Upper lobe of right lung (tissue), 1 donor: ENCODE data around the gene NCAPH2. TPM values are rescaled to one million over a fixed set of nuclear protein-coding genes. Genes with fewer than 3 reads are reported as not detected.
"Not testable (repeated sequence)": the region's sequence is repeated elsewhere in the genome, so short reads cannot be mapped to it uniquely, and the experiment has no call there.

Source experiments
- ATAC-seq: fragments of 200-7000 bp; cut with Tn5 transposase; one replicate; pipeline ENCODE4 v1.9.1; 2020; ENCODE audit warnings: mild to moderate bottlenecking, moderate library complexity
- DNase-seq: peaks from one replicate; pipeline ENCODE4 v3.0.0-alpha.2; 2020
- H3K27ac ChIP-seq: fragments of 200-600 bp; one replicate; pipeline ENCODE4 v1.8.0; 2022
- H3K27me3 ChIP-seq: fragments of 200-600 bp; one replicate; pipeline ENCODE4 v1.8.0; 2022; ENCODE audit warnings: mild to moderate bottlenecking
- H3K36me3 ChIP-seq: fragments of 200-600 bp; one replicate; pipeline ENCODE4 v1.8.0; 2022
- H3K4me1 ChIP-seq: fragments of 200-600 bp; one replicate; pipeline ENCODE4 v1.8.0; 2022
- H3K4me3 ChIP-seq: fragments of 200-600 bp; one replicate; pipeline ENCODE4 v1.8.0; 2022; ENCODE audit warnings: mild to moderate bottlenecking
- H3K9me3 ChIP-seq: fragments of 200-600 bp; one replicate; pipeline ENCODE4 v1.8.0; 2022
- intact Hi-C: fragments of 100-400 bp; cut with DNase I; formaldehyde crosslinking; loops from one replicate; pipeline ENCODE4 v1.11.0; 2022
- total RNA-seq: library from RNA; stranded (reverse); fragmentation: NEBNext Ultra II Directional; extraction: Animal tissue kit (Norgen Biotek cat#: 25700); gene quantifications from one replicate; pipeline ENCODE4 v1.2.1, GENCODE V29; 2021
- TF ChIP-seq, protein P1 (sequence below): fragments of 200-600 bp; IDR thresholded peaks from one replicate; pipeline ENCODE4 v1.8.0; 2022; ENCODE audit warnings: antibody characterized with exemption
- donor health status: DM: no; HTN: yes; CAD: no; lungs with severe emphysema.

Gene NCAPH2
- total RNA-seq, 1 donor from 2014 or later, result 51.8 TPM

DNA sequence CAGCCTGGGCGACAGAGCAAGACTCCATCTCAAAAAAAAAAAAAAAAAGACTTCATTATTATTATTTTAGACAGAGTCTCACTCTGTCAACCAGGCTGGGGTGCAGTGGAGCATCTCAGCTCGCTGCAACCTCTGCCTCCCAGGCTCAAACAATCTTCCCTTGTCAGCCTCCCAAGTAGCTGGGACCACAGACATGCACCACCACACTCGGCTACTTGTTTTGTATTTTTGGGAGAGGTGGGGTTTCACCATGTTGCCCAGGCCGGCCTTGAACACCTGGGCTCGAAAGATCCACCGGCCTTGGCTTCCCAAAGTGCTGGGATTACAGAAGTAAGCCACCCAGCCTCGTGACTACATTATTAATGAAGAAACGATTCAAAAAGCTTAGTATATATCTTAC lies 27.1 kb downstream of the NCAPH2 start:
- H3K4me1 ChIP-seq, result peaks cover 50% of the 10 kb centered on the region
- ATAC-seq (no peak), DNase-seq (no peak)
- H3K27ac ChIP-seq, result no peak overlapping the region
- no peak overlapping the region for H3K4me3 ChIP-seq
- intact Hi-C loops, result no loop called here
- H3K36me3 ChIP-seq, result no peaks in the 10 kb centered on the region
- no peaks in the 10 kb centered on the region for H3K27me3 ChIP-seq
- H3K9me3 ChIP-seq, result no peaks in the 10 kb centered on the region
- TF ChIP-seq, protein P1, sequence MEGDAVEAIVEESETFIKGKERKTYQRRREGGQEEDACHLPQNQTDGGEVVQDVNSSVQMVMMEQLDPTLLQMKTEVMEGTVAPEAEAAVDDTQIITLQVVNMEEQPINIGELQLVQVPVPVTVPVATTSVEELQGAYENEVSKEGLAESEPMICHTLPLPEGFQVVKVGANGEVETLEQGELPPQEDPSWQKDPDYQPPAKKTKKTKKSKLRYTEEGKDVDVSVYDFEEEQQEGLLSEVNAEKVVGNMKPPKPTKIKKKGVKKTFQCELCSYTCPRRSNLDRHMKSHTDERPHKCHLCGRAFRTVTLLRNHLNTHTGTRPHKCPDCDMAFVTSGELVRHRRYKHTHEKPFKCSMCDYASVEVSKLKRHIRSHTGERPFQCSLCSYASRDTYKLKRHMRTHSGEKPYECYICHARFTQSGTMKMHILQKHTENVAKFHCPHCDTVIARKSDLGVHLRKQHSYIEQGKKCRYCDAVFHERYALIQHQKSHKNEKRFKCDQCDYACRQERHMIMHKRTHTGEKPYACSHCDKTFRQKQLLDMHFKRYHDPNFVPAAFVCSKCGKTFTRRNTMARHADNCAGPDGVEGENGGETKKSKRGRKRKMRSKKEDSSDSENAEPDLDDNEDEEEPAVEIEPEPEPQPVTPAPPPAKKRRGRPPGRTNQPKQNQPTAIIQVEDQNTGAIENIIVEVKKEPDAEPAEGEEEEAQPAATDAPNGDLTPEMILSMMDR, result no peak

DNA sequence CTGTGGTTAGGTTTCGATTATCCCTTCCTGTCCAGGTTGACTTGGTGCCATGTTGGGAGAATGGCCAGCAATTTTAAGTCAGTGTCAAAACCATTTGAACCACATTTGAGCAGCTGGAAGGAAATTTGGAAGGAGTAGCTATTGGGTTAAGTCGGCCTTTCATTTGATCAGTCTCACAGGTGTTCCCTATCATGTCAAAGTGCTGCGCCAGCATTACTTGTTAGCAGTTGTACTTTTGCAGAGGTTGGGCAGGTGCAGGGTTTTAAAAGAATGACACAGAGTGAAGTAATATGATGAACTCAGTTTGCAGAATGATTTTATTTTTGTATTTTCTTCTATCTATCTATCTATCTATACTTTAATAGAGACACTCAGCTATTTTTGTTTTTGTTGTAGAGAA lies 28.2 kb downstream of the NCAPH2 start:
- no peak for ATAC-seq
- intact Hi-C loops, result no loop called here
- Histone ChIP-seq H3K4me1 (peaks cover 62% of the 10 kb centered on the region), H3K4me3 (no peak overlapping the region), H3K27ac (no peak overlapping the region), H3K27me3 (no peaks in the 10 kb centered on the region), H3K9me3 (no peaks in the 10 kb centered on the region), H3K36me3 (no peaks in the 10 kb centered on the region)
- TF ChIP-seq, protein P1, result no peak
- no peak for DNase-seq

DNA sequence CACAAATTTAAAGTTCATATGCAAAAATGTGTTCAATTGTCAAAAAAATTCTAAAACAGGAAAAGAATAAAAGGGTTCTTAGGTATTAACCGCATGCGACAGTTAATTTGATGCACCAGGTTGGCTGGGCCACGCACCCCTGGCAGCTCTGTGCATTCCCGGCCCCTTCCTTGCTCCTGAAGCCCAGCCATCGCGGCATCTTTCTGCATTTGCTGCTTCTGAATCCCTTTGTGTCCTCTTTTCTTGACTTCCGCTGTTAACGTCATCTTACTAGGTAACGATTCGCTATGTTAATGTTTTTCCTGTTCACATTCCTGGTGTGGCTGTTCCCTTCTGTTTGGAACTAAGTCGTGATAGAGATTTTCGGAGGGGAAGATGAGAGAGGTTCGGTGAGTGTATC lies 29.7 kb downstream of the NCAPH2 start:
- ATAC-seq (no peak), DNase-seq (no peak)
- no peaks in the 10 kb centered on the region for H3K36me3 ChIP-seq
- peak overlapping the region; percentile 97 for H3K27ac ChIP-seq
- H3K27me3 ChIP-seq, result no peaks in the 10 kb centered on the region
- H3K9me3 ChIP-seq, result no peaks in the 10 kb centered on the region
- no peak overlapping the region for H3K4me3 ChIP-seq
- intact Hi-C loops, result no loop called here
- H3K4me1 ChIP-seq, result peaks cover 59% of the 10 kb centered on the region
- TF ChIP-seq, protein P1, result no peak

DNA sequence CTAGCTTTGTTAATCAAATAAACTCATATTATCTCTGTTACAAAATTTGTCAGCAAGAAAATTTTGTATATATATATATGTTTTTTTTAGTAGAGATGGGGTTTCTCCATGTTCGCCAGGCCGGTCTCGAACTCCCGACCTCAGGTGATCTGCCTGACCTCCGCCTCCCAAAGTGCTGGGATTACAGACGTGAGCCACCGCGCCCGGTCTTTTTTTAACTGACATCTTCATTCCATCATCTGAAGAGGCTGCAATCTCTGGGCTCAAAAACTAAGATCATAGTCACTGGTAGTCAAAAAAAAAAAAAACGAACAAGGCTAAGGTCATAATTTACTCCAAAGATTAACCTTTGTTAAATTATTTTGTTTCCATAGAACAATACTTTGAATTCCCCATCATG lies 32.4 kb downstream of the NCAPH2 start:
- intact Hi-C loops, result no loop called here

DNA sequence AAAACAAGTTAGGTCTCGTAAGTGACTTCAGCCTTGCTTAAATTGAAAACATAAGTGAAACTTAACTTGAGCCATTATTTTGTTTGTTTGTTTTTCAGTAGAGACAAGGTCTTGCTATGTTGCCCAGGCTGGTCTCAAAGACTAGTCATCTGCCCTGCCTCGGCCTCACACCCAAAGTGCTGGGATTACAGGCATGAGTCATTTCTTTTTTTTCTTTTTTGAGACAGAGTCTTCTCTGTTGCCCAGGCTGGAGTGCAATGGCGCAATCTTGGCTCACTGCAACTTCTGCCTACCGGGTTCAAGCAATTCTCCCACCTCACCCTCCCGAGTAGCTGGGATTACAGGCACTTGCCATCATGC lies 33.6 kb downstream of the NCAPH2 start:
- H3K9me3 ChIP-seq, H3K27me3 ChIP-seq, H3K36me3 ChIP-seq, intact Hi-C loops: not testable (repeated sequence)
- peaks cover 50% of the 10 kb centered on the region for H3K4me1 ChIP-seq
- H3K4me3 ChIP-seq, result peak overlapping the region; percentile 8
- H3K27ac ChIP-seq, result peak overlapping the region; percentile 97
- DNase-seq (peak; percentile 82), ATAC-seq (peak; percentile 54)

More for the DNA sequence above, 32.4 kb downstream of the NCAPH2 start:
- Histone ChIP-seq H3K4me1 (peaks cover 50% of the 10 kb centered on the region), H3K27ac (peak overlapping the region; percentile 97), H3K27me3 (no peaks in the 10 kb centered on the region), H3K9me3 (no peaks in the 10 kb centered on the region), H3K4me3 (no peak overlapping the region), H3K36me3 (no peaks in the 10 kb centered on the region)
- ATAC-seq (no peak), DNase-seq (no peak)
- TF ChIP-seq, protein P1, result no peak

DNA sequence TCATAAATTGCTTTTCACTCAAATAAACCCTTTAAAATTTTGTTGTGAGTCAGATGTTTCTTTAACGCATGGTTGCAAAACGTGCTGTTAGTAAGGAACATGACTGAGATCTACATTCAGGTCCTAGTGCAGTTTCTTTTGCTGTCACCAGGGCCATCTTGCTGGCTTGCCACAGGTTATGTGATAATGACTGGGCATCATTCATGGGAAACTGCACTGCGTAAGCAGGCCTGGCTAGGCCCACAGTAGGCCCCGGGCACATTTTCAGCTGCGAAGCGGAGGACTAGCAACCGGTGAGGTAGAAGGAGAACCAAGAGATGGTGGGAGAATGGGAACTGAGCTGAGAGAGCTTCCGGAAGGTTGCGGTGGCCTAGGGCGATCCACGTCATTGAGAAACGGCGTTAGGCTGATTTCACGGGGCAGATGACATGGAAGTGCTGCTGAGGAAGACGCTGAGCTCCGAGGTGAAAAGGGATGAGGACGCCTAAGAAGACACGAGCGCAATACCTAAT lies 34.4 kb downstream of the NCAPH2 start:
- DNase-seq, result peak; percentile 73
- peak; percentile 30 for ATAC-seq

More for the DNA sequence above, 34.4 kb downstream of the NCAPH2 start:
- Histone ChIP-seq H3K4me1 (peaks cover 47% of the 10 kb centered on the region), H3K27me3 (peaks cover 17% of the 10 kb centered on the region), H3K36me3 (no peaks in the 10 kb centered on the region), H3K9me3 (no peaks in the 10 kb centered on the region), H3K4me3 (peak overlapping the region; percentile 8), H3K27ac (peak overlapping the region; percentile 97)
- intact Hi-C loops, result no loop called here
- TF ChIP-seq, protein P1, result no peak
